GM19455 (cell line): ENCODE measurements around the gene PARD3.

Experiments
- ATAC-seq: cut with Tn5 transposase; IDR thresholded peaks from one replicate; pipeline ENCODE4 v1.9.1; 2021; ENCODE audit not compliant: unreplicated experiment

The PARD3 gene

GRCh38 chr10:34513636-34514035, 301.5 kb downstream of the PARD3 start:
- ATAC-seq: no peak

GRCh38 chr10:34507217-34507616, 307.9 kb downstream of the PARD3 start:
- no peak for ATAC-seq

GRCh38 chr10:34506786-34507185, 308.3 kb downstream of the PARD3 start:
- ATAC-seq: no peak

- no peak for ATAC-seq
These were observed 309.8 kb downstream of the PARD3 start for GRCh38 chr10:34505338-34505737.

- ATAC-seq: no peak
These were observed 310.6 kb downstream of the PARD3 start for GRCh38 chr10:34504534-34504933.

- no peak for ATAC-seq
These were observed 311.4 kb downstream of the PARD3 start for GRCh38 chr10:34503704-34504103.

GRCh38 chr10:34499612-34500279, 315.4 kb downstream of the PARD3 start:
- no peak for ATAC-seq

GRCh38 chr10:34498821-34499220, 316.3 kb downstream of the PARD3 start:
- no peak for ATAC-seq

GRCh38 chr10:34495938-34496337, 319.2 kb downstream of the PARD3 start:
- ATAC-seq: no peak

- ATAC-seq: no peak
These were observed 321.1 kb downstream of the PARD3 start for GRCh38 chr10:34494012-34494411.

GRCh38 chr10:34492081-34492480, 323.0 kb downstream of the PARD3 start:
- ATAC-seq: no peak

- ATAC-seq: no peak
These were observed 323.4 kb downstream of the PARD3 start for GRCh38 chr10:34491678-34492077.

GRCh38 chr10:34489973-34490745, 324.9 kb downstream of the PARD3 start:
- ATAC-seq: no peak

GRCh38 chr10:34489411-34489810, 325.7 kb downstream of the PARD3 start:
- ATAC-seq: no peak

- ATAC-seq: no peak
These were observed 326.5 kb downstream of the PARD3 start for GRCh38 chr10:34488476-34489130.

GRCh38 chr10:34486008-34486407, 329.1 kb downstream of the PARD3 start:
- ATAC-seq: no peak

- no peak for ATAC-seq
These were observed 330.9 kb downstream of the PARD3 start for GRCh38 chr10:34484164-34484563.

GRCh38 chr10:34480345-34480744, 334.8 kb downstream of the PARD3 start:
- no peak for ATAC-seq

- ATAC-seq: no peak
These were observed 335.4 kb downstream of the PARD3 start for GRCh38 chr10:34479520-34480179.

GRCh38 chr10:34477249-34477648, 337.8 kb downstream of the PARD3 start:
- no peak for ATAC-seq

- ATAC-seq: no peak
These were observed 338.5 kb downstream of the PARD3 start for GRCh38 chr10:34476608-34477007.

- ATAC-seq: no peak
These were observed 339.3 kb downstream of the PARD3 start for GRCh38 chr10:34475786-34476185.
